ENCODE results near the gene DMPK.
"Not testable (repeated sequence)": the region's sequence is repeated elsewhere in the genome, so short reads cannot be mapped to it uniquely, and the experiment has no call there.

The DMPK gene

DNA sequence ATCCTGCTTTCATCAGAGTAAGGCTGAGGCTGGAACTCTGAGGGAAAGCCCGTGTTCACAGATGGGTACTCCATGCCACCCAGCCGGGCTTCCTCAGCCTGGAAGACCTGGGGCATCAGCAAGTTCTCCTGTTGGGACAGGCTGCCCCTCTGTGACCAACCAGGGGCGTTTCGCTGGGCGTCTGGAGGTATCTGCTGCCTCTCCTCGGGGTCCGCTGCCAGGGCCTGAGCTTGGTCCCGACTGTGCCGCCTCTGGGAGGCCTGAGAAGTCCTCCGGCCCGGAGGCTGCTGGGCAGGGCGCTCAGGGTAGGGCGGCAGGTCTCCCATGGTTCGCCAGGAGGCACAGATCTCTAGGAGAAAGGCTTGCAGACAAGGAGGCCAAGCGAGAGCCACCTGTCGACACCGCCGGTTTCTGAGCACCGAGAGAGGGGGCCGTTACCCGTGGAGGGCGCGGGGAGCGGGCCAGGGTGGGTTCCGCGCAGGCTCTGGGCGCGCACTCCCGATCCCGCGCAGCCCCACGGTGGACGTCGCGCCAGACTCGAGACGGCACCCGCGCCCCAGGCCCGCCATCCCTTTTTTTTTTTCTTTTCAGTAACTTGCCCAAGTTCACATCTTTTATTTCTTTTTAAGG is 32.7 kb upstream of the DMPK start, which contains the start of gene RSPH6A:
TSS of gene RSPH6A (minus strand) at position 458 of the 630 bp plus-strand sequence. CDS start at position 326, 132 bp downstream.
- peak; percentile 9 for DNase-seq

DNA sequence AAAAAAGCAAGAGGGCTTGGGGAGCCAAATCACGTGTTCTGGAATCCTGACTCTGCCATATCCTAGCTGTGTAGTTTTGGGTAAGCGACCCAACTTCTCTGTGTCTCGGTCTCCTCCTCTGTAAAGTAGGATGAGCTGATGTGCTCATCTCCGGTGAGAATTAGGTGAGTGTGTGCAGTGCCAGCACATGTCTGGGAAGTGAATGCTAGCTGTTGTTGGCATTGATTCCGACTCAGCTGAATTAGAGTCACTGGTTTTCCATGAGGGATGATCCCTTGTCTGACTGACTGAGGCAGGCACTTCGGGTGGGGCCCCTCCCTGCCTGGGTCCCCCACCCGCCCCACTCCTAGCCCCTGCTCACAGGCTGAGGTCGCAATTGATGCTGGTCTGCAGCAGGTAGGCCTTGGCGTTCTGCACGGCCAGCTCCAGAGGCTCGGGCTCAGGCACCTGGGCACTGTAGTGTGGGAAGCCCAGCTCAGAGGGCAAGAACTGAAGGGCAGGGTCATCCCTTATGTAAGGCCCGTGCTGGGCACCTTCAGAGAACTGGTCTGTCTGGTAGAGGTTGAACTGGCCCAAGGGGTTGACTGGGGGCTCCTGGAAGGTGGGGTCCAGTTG is 32.0 kb upstream of the DMPK start:
- DNase-seq, result no peak

DNA sequence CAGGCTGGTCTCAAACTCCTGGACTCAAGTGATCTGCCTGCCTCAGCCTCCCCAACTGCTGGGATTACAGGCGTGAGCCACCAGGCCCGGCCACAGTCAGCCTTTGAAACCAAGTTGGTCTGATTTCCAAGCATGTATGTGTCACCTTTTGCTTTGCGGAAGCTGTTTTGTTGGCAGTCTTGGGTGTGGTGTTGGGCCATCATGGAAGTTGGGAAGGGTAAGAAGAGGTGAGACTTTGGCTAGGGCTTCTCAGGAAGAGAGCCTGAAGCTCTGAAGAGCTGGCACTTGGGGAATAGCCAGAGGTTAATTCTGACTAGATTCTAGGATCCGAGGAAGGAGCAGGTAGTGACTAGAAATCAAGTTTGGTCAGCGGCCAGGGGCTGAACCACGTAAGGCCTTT is 30.0 kb upstream of the DMPK start:
- DNase-seq, result no peak

DNA sequence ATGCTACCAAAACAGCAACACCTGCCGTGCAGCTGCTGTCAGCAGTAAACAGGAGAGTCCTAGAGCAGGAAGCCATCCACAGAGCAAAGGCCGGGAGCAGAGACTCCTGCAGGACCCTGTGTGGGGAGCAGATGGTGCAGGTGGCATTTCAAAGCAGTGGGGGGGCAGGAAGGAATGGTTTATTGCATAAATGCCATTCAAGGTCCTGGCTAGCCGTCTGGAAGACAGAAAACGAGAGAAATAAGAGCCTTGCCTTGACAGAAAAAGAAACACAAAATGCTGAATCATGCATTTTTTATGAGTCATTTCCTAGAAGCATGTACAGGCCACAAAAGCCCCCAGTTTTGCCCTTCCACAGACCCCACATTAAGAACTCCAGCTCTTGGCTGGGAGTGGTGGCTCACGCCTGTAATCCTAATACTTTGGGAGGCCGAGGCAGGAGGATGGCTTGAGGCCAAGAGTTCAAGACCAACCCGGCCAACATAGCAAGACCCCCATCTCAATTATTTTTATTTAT is 27.4 kb upstream of the DMPK start:
- peak; percentile 8 for DNase-seq

DNA sequence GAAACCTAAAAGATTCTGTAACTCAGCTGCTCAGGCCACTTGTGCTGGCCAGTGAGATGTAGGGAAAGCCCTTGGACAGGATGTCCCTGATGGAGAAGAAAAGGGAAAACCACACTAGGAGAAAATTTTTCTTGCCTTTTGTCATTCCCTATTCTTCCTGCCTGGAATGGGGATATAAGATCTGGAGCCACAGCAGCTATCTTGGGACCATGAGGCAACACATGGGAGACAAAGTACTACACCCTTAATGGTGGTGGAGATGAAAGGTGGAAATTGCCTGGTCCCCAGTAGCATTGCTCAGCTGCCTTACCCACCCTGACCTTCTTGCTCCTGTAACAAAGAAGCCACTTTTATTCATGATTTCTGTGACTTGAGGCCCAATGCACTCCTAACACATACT is 23.4 kb upstream of the DMPK start:
- DNase-seq, result no peak

DNA sequence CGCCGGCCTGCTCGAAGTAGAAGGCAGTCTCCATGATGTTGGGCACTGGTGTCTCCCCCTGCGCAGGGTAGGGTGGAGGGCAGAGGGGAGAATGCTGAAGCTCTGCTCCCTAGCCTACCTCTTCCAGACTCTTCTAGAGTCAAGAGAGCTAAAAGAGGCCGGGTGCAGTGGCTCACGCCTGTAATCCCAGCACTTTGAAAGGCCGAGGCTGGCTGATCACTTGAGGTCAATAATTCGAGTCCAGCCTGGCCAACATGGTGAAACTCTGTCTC is 22.6 kb upstream of the DMPK start:
- DNase-seq, result no peak

DNA sequence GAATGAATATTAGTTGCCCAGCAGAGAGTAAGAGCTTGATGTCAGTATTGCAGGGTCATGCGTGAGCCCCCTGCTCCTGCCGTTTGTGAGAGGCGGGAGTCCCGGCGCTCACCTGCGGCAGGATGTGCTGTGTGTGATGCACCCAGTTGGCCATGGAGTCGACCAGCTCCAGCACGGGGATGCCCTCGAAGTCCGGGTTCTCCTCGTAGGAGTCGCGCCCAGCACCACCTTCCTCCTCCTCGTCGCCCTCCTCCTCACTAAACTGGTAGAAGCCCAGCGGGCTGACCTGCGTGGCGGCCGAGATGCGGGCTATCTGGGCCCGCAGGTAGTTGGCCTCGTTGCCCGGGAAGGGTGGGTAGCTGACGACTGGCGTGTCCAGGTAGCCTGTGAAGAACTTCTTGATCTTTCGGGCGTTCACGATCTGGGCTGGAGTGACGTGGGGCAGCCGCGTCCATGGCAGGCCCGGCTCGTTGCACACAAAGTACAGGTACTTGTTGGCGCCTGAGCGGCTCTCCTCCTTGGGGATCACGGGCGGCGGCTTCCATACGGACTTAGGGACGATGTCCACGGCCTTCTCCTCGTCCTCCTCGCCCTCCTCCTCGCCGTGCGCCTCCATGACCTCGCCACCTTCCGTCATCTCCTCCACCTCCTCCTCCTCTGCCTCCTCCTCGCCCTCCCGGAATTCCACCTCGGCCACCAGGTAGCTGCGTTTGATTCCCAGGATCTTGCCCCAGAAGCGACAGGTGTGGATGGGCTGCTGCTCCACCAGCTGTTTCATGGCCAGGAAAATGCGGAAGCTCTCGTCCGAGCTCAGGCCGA is 22.1 kb upstream of the DMPK start:
- no peak for DNase-seq

DNA sequence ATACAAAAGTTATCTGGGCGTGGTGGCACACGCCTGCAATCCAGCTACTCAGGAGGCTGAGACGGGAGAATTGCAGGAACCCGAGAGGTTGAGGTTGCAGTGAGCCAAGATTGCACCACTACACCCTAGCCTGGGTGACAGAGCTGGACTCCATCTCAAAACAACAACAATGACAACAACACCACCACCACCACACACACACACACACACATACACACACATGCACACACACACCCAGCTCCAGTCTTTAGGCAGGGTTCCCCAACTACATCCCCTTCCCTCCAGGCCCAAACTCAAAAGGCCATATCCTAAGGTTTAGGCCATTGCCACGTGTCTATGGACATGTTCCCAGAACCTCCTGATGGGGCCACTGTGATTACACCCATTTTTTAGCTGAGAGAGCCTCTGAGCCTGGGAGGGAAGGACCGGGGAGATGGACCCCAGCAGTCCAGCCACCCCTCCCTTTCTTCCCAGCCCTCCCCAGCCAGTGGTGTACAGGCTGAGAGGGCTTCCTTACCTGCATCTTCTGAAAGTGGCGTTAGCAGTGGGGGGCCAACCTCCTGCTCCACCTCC is 19.4 kb upstream of the DMPK start:
- DNase-seq, result no peak

DNA sequence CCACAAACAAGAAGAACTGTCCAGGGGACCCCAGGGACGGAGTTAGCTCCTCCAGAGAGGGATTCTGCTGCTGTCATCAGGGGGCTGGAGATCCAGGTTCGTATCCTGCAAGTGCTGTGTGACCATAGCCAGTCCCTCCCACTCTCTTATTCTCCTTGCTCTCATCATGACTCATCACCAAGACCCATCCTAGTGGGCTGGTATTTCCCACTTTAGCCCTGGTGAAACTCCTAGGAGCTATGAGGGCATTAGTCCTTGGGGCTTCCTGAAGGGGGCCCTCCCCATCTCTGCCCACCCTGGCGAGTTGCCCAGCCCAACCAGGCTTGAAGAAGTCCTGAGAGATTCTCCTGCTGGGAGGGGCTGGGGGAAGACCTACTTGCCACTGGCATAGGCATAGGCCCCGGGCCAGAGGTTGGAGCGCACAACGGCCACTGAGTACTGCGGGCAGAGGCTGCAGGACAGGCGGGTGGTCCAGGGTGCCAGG is 17.8 kb upstream of the DMPK start:
- DNase-seq, result no peak

DNA sequence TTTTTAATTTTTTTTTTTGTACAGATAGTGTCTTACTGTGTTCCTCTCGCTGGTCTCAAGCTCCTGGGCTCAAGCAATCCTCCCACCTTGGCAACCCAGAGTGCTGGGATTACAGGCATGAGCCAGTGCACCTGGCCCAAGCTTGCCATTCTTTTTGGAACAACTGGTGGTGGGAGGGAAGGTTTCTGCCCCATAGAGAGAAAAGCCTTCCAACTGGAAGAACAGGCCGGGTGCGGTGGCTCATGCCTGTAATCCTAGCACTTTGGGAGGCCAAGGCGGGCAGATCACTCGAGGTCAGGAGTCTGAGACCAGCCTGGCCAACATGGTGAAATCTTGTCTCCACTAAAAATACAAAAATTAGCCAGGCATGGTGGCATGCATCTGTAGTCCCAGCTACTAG is 17.3 kb upstream of the DMPK start:
- DNase-seq, result not testable (repeated sequence)

DNA sequence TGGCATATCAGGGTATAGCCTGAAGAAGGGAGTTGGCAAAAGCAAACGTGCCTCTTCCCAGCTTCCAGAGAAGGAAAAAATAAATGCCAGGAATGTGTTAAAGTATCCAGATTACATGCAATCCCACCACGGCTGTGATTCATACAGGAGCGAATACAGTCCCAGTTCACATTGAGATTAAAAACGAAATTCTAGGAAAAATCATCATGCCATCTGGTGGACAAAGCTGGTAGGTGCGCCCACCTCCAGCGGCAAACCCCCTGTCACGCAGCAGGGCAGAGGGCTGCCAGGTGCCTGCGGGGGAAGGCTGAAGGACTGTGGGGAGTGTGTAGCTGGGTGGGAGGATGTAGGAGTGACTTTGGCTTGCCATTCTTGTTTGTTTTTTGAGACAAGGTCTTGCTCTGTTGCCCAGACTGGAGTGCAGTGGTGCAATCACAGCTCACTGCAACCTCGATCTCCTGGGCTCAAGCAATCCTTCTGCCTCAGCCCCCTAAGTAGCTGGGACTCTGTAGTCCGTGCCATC is 16.8 kb upstream of the DMPK start:
- DNase-seq, result peak; percentile 70

DNA sequence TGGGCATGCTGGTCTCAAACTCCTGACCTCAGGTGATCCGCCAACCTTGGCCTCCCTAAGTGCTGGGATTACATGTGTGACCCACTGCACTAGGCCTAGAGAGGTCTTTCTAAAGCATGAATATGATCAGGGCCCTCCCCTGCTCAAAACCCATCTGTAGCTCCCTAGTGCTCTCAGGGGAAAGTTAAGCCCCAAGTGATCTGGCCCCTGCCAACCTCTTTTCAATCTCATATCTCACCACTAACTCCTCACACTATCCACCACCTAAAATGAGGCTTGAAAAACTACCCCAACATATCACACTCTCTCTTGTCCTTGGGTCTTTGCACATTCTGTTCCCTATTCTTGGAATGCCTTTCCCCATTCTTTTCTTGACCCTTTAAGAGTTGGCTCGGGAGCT is 12.3 kb upstream of the DMPK start:
- no peak for DNase-seq

DNA sequence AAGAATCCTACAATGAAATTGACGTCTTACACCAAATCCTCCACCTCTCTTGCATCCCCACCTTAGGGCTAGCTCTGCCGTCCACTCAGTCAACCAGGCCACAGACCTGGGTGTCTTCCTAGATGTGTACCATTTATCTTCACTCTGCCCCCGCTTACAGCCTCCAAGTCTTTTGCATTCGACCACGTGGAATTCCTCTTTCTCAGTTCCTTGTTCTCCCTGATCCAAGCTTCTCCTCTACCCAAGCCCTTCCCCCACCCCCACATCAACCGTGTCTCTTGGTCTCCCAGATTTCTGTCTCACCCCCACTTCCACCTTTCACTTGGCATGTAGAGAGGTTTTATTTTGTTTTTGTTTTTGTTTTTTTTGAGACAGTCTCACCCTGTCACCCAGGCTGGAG is 11.6 kb upstream of the DMPK start:
- DNase-seq, result no peak

DNA sequence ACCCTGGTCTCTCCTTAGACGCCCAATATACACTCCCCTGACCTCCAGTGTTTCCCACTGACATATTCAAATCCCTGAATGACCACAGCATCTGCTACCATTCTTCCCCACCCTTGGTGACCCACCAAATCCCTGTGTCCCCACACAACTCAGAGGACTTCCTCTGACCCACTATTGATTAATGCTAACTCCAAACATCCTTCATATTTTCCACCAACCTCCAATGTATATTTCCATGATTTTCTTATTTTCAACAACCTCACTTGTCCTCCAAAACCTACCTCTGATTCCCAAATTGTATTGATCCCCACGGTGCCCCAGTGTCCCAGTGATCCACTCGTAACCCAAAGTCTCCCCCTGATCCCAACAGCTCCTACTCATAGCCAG is 10.9 kb upstream of the DMPK start:
- no peak for DNase-seq

DNA sequence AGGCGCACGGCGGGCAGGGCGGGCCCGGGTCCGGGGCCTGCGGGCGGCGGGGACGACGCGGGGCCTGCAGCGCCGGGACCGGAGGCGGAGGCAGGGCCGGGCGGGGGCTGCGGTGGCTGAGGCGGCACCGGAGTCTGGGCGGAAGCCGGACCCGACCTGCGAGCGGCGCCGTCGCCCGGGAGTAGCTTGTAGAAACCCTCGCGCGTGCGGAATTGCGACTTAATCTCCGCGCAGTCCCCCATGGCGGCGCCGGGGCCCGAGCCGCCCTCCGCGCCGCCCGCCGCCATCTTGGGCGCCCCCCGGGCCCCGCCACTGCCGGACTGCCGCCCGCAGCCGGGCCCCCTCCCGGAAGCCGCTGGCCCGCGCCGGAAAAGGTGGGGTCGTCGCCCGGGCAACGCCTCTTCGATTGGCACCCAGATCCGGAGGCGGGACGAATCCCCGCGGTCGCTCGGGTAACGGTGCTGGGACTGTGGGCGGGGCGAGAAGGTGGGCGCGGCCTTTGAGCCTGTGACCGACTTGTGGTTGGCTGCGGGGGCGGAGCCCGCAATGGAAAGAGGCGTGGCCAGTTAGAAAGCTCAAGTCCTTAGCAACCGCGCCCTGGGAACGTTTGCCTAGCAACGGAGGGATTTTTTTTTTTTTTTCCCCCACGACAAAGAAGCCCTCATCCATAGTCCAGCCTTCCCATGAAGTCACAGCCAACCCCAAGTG is 10.3 kb upstream of the DMPK start, which contains the start of gene DMWD:
TSS of gene DMWD (minus strand) at position 376 of the 708 bp plus-strand sequence. CDS start at position 287, 89 bp downstream.
- peak; percentile 98 for DNase-seq

DNA sequence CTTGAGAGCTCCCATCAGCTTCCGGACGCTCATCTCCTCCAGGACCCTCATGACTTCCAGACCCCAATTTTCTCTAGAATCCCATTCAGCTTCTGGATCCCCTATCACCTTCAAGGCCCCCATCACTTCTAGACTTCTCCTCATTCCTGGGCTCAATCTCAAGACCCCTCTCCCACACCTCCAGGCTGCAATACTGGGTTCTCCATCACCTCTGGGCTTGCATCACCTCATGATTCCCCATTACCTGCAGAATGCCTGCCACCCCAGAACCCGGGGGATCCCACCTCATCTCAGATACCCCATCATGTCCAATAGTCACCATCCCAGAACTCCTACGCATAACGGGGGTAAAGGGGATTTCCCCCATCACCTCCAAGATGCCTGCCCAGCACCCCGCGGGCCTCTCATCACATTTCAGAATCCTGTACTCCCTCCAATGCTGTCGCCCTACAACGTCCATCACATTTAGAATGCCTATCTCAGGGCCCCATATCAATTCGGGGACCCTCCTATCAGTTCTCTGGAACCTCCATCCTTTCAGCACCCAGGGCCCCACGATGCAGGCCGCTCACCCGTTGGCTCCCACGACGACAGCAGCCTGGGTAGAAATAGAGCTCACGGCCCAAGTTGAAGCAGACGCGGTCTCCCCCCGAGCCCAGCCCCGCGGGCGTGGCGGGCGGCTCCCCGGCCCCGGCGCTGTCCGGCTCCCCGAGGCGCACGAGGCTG is 9.6 kb upstream of the DMPK start:
- DNase-seq, result no peak

DNA sequence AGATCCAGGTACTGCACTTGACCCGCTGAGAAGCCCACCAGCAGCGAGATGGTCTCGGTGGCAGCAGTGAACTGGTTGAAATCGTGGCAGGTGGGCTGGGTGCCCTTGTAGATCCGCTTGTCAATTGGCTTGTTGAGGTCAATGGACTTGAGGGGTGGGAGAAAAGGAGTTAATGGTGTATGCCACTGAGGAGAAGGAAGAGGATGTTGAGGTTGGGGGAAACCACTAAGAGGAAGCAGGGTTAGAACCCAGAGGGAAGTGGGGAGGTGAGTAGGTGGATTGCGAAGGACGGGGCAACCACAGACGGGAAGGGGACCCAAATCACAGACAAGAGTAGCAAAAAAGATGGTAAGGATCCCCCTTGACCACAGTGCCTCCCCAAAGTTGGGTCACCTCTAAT is 8.7 kb upstream of the DMPK start:
- no peak for DNase-seq

DNA sequence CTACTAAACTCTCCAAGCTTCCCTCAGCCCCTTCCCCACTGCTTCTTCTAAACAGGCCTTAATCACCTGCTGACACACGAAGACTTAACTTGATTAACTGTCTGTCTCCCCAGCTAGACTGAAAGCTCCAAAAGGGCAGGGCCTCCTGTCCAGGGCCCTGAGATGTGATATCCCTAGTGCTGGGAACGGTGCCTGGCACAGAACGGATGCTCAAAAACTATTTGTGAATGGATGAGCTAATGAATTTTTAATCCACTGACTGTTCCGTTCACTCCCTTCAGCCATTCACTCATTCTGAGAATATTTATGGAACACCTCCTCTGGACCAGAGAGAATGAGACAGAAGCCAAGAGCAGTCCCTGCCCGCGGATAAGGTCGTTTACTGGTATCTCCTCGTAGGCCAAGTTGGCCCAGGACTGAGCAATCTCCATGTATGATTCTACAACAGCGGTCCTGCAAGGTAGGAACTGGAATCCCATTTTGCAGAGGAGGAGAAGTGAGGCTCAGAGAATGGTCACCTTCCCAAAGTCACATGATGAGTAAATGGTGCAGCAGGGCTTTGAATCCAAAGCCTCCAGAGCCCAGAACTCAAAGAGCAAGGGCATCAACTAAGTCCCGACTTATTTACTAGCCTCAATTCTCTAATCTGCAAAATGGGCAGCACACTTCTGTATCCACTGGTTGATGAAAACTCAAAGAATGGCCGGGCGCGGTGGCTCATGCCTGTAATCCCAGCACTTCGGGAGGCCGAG is 6.9 kb upstream of the DMPK start:
- DNase-seq, result no peak

DNA sequence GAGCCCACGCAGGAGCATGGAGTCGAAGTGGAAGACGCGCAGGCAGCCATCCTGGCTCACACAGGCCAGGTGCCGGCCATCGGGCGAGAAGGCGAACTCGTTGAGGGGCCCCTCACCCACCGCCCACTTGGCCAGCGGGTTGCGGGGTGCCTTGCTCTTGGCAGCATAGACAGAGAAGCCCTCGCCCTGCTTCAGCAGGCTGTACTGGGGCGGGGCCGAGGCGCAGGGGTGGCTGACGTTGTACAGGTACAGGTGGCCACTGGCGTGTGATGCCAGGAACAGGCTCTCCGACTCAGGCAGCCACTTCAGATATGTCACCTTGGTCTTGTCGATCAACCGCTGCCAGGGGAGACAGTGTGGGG is 4.2 kb upstream of the DMPK start:
- no peak for DNase-seq

DNA sequence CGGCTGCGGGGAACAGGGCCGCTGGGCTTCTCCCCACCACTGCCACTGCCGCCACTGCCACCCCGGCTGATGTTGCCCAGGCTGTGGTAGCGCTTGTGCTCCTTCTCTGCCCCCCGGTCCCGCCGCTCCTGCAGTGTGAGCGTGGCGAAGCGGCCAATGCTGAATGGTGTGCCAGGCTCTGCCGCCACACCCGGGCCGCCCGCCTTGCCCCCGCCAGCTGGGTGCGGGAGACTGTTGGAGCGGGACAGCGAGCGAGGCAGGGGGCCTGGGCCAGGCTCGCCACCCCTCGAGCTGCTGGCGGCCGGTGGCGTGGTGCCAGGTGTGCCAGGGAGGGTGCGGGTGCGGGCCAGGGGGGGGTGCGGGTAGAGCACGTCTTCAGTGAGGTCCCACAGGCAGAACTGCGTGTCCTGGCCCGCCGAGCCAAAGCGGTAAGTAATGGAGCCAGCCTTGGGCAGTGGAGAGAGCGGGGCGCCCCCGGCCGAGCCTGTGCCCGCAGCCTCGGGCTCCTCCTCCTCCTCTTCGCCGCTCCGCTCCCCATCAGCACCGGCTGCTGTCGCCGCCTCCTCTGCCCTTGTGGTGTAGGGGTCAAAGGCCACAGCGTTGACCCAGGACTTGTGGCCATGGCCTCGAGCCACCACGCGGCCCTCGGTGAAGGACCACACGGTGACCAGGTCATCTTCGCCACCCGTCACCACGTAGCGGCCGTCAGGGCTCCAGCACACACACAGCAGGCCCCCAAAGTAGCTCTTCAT is 3.7 kb upstream of the DMPK start:
- DNase-seq, result no peak

DNA sequence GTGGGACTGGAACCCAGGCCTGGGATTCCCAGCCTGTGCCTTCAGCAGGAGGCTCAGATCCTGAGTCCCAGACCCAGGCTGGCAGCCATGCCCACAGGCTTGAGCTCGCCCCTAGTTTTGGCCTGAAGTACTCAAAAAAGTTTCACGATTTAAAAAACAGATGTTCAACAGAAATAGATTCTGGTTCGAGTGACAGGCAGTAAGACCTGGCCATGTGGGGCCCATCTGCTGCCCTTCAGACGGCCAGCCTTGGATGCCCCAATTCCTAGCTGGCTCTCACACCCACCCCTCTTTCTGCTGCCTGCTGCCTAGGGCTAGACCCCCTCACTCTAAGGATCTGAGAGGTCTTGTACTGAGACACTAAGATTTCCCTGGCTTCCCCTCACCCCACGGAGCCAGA is 2.8 kb upstream of the DMPK start:
- no peak for DNase-seq
